GM12878 (cell line): ENCODE results near the gene ACYP2. TPM values are rescaled to one million over a fixed set of nuclear protein-coding genes. Genes with fewer than 3 reads are reported as not detected.

ENCODE experiments used
- ATAC-seq: fragments of 200-7000 bp; cut with Tn5 transposase; 3 replicates; pipeline ENCODE4 v1.9.1; 2020; ENCODE audit warnings: mild to moderate bottlenecking, moderate library complexity
- BruUV-seq: library from RNA; stranded (reverse); fragments of 400-500 nt; replicated peaks from 2 replicates; lab custom pipeline; 2021; lab: Mats Ljungman, UMichigan
- CTCF ChIA-PET: fragments of 300-600 bp; sonication (Branson Sonifier 250); formaldehyde crosslinking; extraction: SDS; loops from one replicate; lab custom pipeline; 2021; ENCODE audit warnings: inconsistent platforms; lab: Yijun Ruan, JAX
- POLR2A ChIA-PET: fragments of 350-600 bp; formaldehyde crosslinking; extraction: SDS; loops from one replicate; lab custom pipeline; 2021; ENCODE audit warnings: inconsistent platforms; lab: Charles Lee
- RAD21 ChIA-PET: fragments of 300-600 bp; sonication (Branson Sonifier 250); formaldehyde crosslinking; loops from one replicate; lab custom pipeline; 2023; ENCODE audit warnings: antibody characterized with exemption; ENCODE audit not compliant: unreplicated experiment; lab: Charles Lee
- SMC1A ChIA-PET: fragments of 300-600 bp; sonication (Branson Sonifier 250); formaldehyde crosslinking; loops from one replicate; lab custom pipeline; 2023; ENCODE audit not compliant: unreplicated experiment, uncharacterized antibody; lab: Charles Lee
- DNase-seq: peaks from one replicate; pipeline ENCODE4 v3.0.0-alpha.2; 2011; ENCODE audit warnings: low read depth, low spot score
- FAIRE-seq: peaks from 3 replicates; lab custom pipeline; 2011; peaks lifted over from hg19 to GRCh38; lab: Jason Lieb, UNC
- H2AFZ ChIP-seq: 2 replicates; pipeline ENCODE4 v1.6.0; 2011; ENCODE audit warnings: low read depth, low read length, control low read depth; ENCODE audit not compliant: control insufficient read depth
- H3K27ac ChIP-seq: 2 replicates; pipeline ENCODE4 v1.5.1; 2011; ENCODE audit warnings: control low read depth; ENCODE audit not compliant: control insufficient read depth, insufficient read depth
- H3K27me3 ChIP-seq, 2 experiments: replicated peaks in 1 of 2; 2 replicates each; pipeline versions ENCODE4 v1.6.0 to v1.6.1; 2011; ENCODE audit warnings: low read length in 1 of 2; ENCODE audit not compliant: control insufficient read depth in 2 of 2, insufficient read depth in 2 of 2
- H3K36me3 ChIP-seq, 2 experiments: 2 replicates each; pipeline ENCODE4 v1.5.1; 2011; ENCODE audit warnings: low read length in 1 of 2; ENCODE audit not compliant: control insufficient read depth in 2 of 2, insufficient read depth in 2 of 2
- H3K4me1 ChIP-seq: 2 replicates; pipeline ENCODE4 v1.6.1; 2011; ENCODE audit warnings: mild to moderate bottlenecking, low read length, moderate library complexity, mixed read lengths; ENCODE audit not compliant: control insufficient read depth, insufficient read depth
- H3K4me2 ChIP-seq: 2 replicates; pipeline ENCODE4 v1.6.0; 2011; ENCODE audit warnings: control low read depth; ENCODE audit not compliant: control insufficient read depth, insufficient read depth
- H3K4me3 ChIP-seq: fragments of 200-600 bp; sonication (generic); 2 replicates; pipeline ENCODE4 v1.5.1; 2016
- H3K79me2 ChIP-seq: 2 replicates; pipeline ENCODE4 v1.6.0; 2011; ENCODE audit warnings: low read length; ENCODE audit not compliant: control insufficient read depth, insufficient read depth
- H3K9ac ChIP-seq: 2 replicates; pipeline ENCODE4 v1.8.0; 2011; ENCODE audit warnings: low read length, control low read depth, mixed read lengths; ENCODE audit not compliant: control insufficient read depth, insufficient read depth
- H3K9me3 ChIP-seq: replicated peaks from 3 replicates; pipeline ENCODE4 v1.5.1; 2011; ENCODE audit warnings: mild to moderate bottlenecking, low read length; ENCODE audit not compliant: control insufficient read depth, insufficient read depth
- H4K20me1 ChIP-seq: 2 replicates; pipeline ENCODE4 v1.6.0; 2011; ENCODE audit not compliant: control insufficient read depth, insufficient read depth
- EP300 ChIP-seq, 2 experiments: fragments of 150-350 bp in 1 of 2; IDR thresholded peaks; 2 replicates each; pipeline ENCODE4 v1.6.1; 2011 to 2012; ENCODE audit warnings: low read depth in 2 of 2, low read length in 2 of 2, borderline replicate concordance in 1 of 2, improper control_type of control experiment in 1 of 2, inconsistent platforms in 1 of 2; ENCODE audit not compliant: control insufficient read depth in 1 of 2
- ESRRA ChIP-seq: IDR thresholded peaks from 2 replicates; pipeline ENCODE4 v1.6.1; 2012; ENCODE audit warnings: mild to moderate bottlenecking, low read length, improper control_type of control experiment
- HCFC1 ChIP-seq: fragments of 150-350 bp; IDR thresholded peaks from 2 replicates; pipeline ENCODE4 v1.6.1; 2014; ENCODE audit warnings: low read length
- HSF1 ChIP-seq: fragments of 150-350 bp; IDR thresholded peaks from 2 replicates; pipeline ENCODE4 v1.6.1; 2014; ENCODE audit warnings: mild to moderate bottlenecking, low read depth, low read length
- JUND ChIP-seq: IDR thresholded peaks from 2 replicates; pipeline ENCODE4 v1.6.1; 2012; ENCODE audit warnings: low read depth, mild to moderate bottlenecking, low read length, improper control_type of control experiment, moderate library complexity
- MYC ChIP-seq: IDR thresholded peaks from 2 replicates; pipeline ENCODE4 v1.6.1; 2011; ENCODE audit warnings: mild to moderate bottlenecking, low read length, moderate library complexity, inconsistent platforms; ENCODE audit not compliant: insufficient read depth, insufficient replicate concordance, insufficient read length, severe bottlenecking
- NFIC ChIP-seq: IDR thresholded peaks from 2 replicates; pipeline ENCODE4 v1.6.1; 2012; ENCODE audit warnings: low read depth, mild to moderate bottlenecking, inconsistent platforms, low read length, moderate library complexity
- TAF1 ChIP-seq: IDR thresholded peaks from 2 replicates; pipeline ENCODE4 v1.6.1; 2011; ENCODE audit warnings: mild to moderate bottlenecking, low read depth, low read length, borderline replicate concordance
- TCF12 ChIP-seq: IDR thresholded peaks from 2 replicates; pipeline ENCODE4 v1.6.1; 2011; ENCODE audit warnings: low read depth, mild to moderate bottlenecking, low read length
- WRNIP1 ChIP-seq: IDR thresholded peaks from 2 replicates; pipeline ENCODE4 v1.6.1; 2011; ENCODE audit warnings: low read depth, low read length, improper control_type of control experiment, borderline replicate concordance
- ZBTB40 ChIP-seq: fragments of 450-650 bp; IDR thresholded peaks from 2 replicates; pipeline ENCODE4 v1.6.1; 2016; ENCODE audit warnings: mild to moderate bottlenecking, moderate library complexity, borderline replicate concordance
- WGBS: methylation state at CpG from one replicate; pipeline ENCODE4 v1.1.6; 2016; ENCODE audit warnings: low lambda C conversion rate; ENCODE audit not compliant: insufficient replicate concordance, insufficient coverage; ENCODE audit errors: missing lambda C conversion rate; 5-methylcytosine and 5-hydroxymethylcytosine counted together
- in situ Hi-C: fragments of 300-500 bp; cut with MboI; formaldehyde crosslinking; loops from 9 replicates; pipeline ENCODE4 v1.14.3; 2018; ENCODE audit warnings: mixed read lengths
- intact Hi-C: fragments of 100-400 bp; cut with micrococcal nuclease; formaldehyde crosslinking; loops from one replicate; pipeline ENCODE4 v1.14.2; 2022; ENCODE audit not compliant: unreplicated experiment
- polyA plus RNA-seq, 11 experiments: library from polyadenylated mRNA; depleted of rRNA in 4 of 11; unstranded in 6 of 11; stranded (reverse) in 5 of 11; fragments of >200 nt; fragmentation: Nextera tagmentation in 4 of 11; fragmentation: Illumina TruSeq in 1 of 11; extraction: Ambion mirVana in 4 of 11; extraction: Trizol in 1 of 11; gene quantifications; 1 replicate in 1 of 11; 2 replicates in 10 of 11; pipeline versions ENCODE4 v1.2.1 to v1.2.3, GENCODE V29; 2011 to 2016; ENCODE audit warnings: inconsistent platforms in 2 of 11, missing spikeins in 2 of 11, low read depth in 1 of 11
- total RNA-seq, 4 experiments: library from RNA; depleted of rRNA in 3 of 4; stranded (reverse); fragments of >200 nt in 3 of 4; fragmentation: Illumina TruSeq in 1 of 4; extraction: Trizol in 1 of 4; gene quantifications; 2 replicates each; pipeline versions ENCODE4 v1.2.1 to v1.2.3, GENCODE V29; 2013 to 2021
- TF ChIP-seq, protein P1 (sequence below): IDR thresholded peaks from 2 replicates; pipeline ENCODE4 v1.6.1; 2012; ENCODE audit warnings: low read depth, low read length, improper control_type of control experiment
- TF ChIP-seq, protein P2 (sequence below): IDR thresholded peaks from 2 replicates; pipeline ENCODE4 v1.6.1; 2011; ENCODE audit warnings: mild to moderate bottlenecking, low read depth, low read length, moderate library complexity; ENCODE audit not compliant: insufficient replicate concordance

The ACYP2 gene
- total and polyA plus RNA-seq, 10 of the 15 experiments (the other 5 are each of a cell fraction or from before 2014, with no cell fraction given): 4.2 to 16.3 (median 9.0) TPM

- Histone ChIP-seq H3K27ac (no peak overlapping the region), H4K20me1 (no peaks in the 10 kb centered on the region), H3K36me3 (no peaks in the 10 kb centered on the region), H3K27me3 (no peaks in the 10 kb centered on the region)
- DNase-seq: no peak
- POLR2A ChIA-PET: no interaction called here
- no peak for FAIRE-seq
- ATAC-seq: no peak
- TF ChIP-seq WRNIP1 (no peak), HCFC1 (no peak), EP300 (IDR thresholded peaks at IDR 0.05; ENCODE audit: borderline replicate concordance in 1 of 2, control insufficient read depth in 1 of 2, low read depth in 2 of 2, low read length in 2 of 2) (no peak), ESRRA (no peak), NFIC (no peak), ZBTB40 (no peak), TAF1 (no peak), MYC (no peak), TCF12 (no peak), JUND (no peak), HSF1 (no peak)
- TF ChIP-seq, protein P1, sequence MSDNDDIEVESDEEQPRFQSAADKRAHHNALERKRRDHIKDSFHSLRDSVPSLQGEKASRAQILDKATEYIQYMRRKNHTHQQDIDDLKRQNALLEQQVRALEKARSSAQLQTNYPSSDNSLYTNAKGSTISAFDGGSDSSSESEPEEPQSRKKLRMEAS: no peak
- TF ChIP-seq, protein P2, sequence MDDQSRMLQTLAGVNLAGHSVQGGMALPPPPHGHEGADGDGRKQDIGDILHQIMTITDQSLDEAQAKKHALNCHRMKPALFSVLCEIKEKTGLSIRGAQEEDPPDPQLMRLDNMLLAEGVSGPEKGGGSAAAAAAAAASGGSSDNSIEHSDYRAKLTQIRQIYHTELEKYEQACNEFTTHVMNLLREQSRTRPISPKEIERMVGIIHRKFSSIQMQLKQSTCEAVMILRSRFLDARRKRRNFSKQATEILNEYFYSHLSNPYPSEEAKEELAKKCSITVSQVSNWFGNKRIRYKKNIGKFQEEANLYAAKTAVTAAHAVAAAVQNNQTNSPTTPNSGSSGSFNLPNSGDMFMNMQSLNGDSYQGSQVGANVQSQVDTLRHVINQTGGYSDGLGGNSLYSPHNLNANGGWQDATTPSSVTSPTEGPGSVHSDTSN: no peak
- TF ChIP-seq, all 136 proteins: peak for 0
- Histone ChIP-seq H2AFZ (no peak overlapping the region), H3K79me2 (no peaks in the 10 kb centered on the region), H3K9me3 (no peaks in the 10 kb centered on the region; the same call in 2 of the 3 replicates), H3K4me3 (no peak overlapping the region), H3K4me2 (no peak overlapping the region), H3K9ac (no peak overlapping the region), H3K4me1 (no peaks in the 10 kb centered on the region)
- BruUV-seq: no TSS peak
- ChIA-PET SMC1A (no interaction called here), CTCF (no interaction called here), RAD21 (no interaction called here)
- in situ Hi-C loops: no loop called here
- WGBS: 58% methylated on average over 5 of the region's 6 CpGs
- intact Hi-C loops: no loop called here
Observed at GRCh38 chr2:54158311-54158710, 42.9 kb downstream of the ACYP2 start.
